ENCODE data around the gene GSK3B. TPM values are rescaled to one million over a fixed set of nuclear protein-coding genes. Genes with fewer than 3 reads are reported as not detected.

The GSK3B gene
- total and polyA plus RNA-seq, 2 donors (not counting 3 experiments of a cell fraction or from before 2014, with no cell fraction given) = 22.1 to 50.1 TPM

GRCh38 chr3:120048355-120049041, 45.7 kb downstream of the GSK3B start:
- H3K4me3 ChIP-seq (replicated peaks in 1 of 3; ENCODE audit: insufficient read depth in 1 of 3, low read depth in 1 of 3, low read length in 3 of 3) = no peak overlapping the region
- DNase-seq (ENCODE audit: low read depth, low spot score) (no peak), FAIRE-seq (no peak)
- no peak overlapping the region for H3K9ac ChIP-seq (replicated peaks; ENCODE audit: extremely low read depth, insufficient read depth, low read length)
- H4K20me1 ChIP-seq (replicated peaks; ENCODE audit: control insufficient read depth, extremely low read depth, insufficient read depth, low read length) = peaks cover 26% of the 10 kb centered on the region
- no peaks in the 10 kb centered on the region for H3K27me3 ChIP-seq (ENCODE audit: control insufficient read depth in 2 of 2, insufficient read depth in 2 of 2, low read length in 2 of 2)
- dilution Hi-C loops (cut with MboI; ENCODE audit: extremely low pct_ligation_motif_present, low sequenced_read_pairs) (no loop called here), intact Hi-C loops (cut with micrococcal nuclease) (no loop called here)
- H3K4me2 ChIP-seq (ENCODE audit: insufficient read depth, low read length) = no peak overlapping the region
- H3K36me3 ChIP-seq (ENCODE audit: control insufficient read depth in 2 of 2, extremely low read depth in 1 of 2, insufficient read depth in 2 of 2, low read length in 2 of 2) = no peaks in the 10 kb centered on the region
- CTCF ChIA-PET = no interaction called here
- H3K4me1 ChIP-seq (ENCODE audit: control insufficient read depth, extremely low read depth, insufficient read depth, low read length) = no peaks in the 10 kb centered on the region
- H2AFZ ChIP-seq (ENCODE audit: low read depth, low read length) = no peak overlapping the region
- POLR2A ChIA-PET = no interaction called here
- H3K27ac ChIP-seq (ENCODE audit: insufficient read depth, low read depth, low read length) = no peak overlapping the region
- no peaks in the 10 kb centered on the region for H3K9me1 ChIP-seq (replicated peaks; ENCODE audit: control insufficient read depth, extremely low read depth, insufficient read depth, low read length)
- H3K79me2 ChIP-seq (ENCODE audit: control insufficient read depth, insufficient read depth, low read length) = peaks cover 96% of the 10 kb centered on the region
- H3K9me3 ChIP-seq (replicated peaks; ENCODE audit: control insufficient read depth, insufficient read depth, low read length) = no peaks in the 10 kb centered on the region
- BruUV-seq (replicated peaks) = no TSS peak
- TF ChIP-seq JUN (IDR thresholded peaks at IDR 0.05; ENCODE audit: borderline replicate concordance, insufficient read depth, insufficient read length, low read depth) (no peak), POLR2A (IDR thresholded peaks at IDR 0.05; ENCODE audit: low read depth, low read length) (no peak), POLR2AphosphoS5 (IDR thresholded peaks at IDR 0.05; ENCODE audit: insufficient read depth, low read depth, low read length) (no peak), FOS (IDR thresholded peaks at IDR 0.05; ENCODE audit: borderline replicate concordance, insufficient read depth, low read length) (no peak), MAX (IDR thresholded peaks at IDR 0.05; ENCODE audit: insufficient read depth, insufficient read length) (no peak), CTCF (IDR thresholded peaks at IDR 0.05; ENCODE audit: extremely low read depth in 1 of 2, insufficient read depth in 1 of 2, low read depth in 1 of 2, low read length in 2 of 2) (no peak), EZH2 (IDR thresholded peaks at IDR 0.05; ENCODE audit: borderline replicate concordance, low read depth, low read length, severe bottlenecking) (no peak), GATA2 (IDR thresholded peaks at IDR 0.05; ENCODE audit: insufficient read depth, insufficient read length, low read depth, low read length) (no peak), MYC (IDR thresholded peaks at IDR 0.05; ENCODE audit: low read depth, low read length) (no peak)
